T-helper 1 cell treated with Interleukin-12 subunit alpha and Interleukin-12 subunit beta and Interleukin-4 antibody, amounts not matched to agents 30 ng/mL and 1 ng/mL, for 36 hours (primary cell): ENCODE measurements around the gene NMRK2. TPM values are rescaled to one million over a fixed set of nuclear protein-coding genes. Genes with fewer than 3 reads are reported as not detected.
"Not testable (repeated sequence)": the region's sequence is repeated elsewhere in the genome, so short reads cannot be mapped to it uniquely, and the experiment has no call there.

Experiments
- intact Hi-C: fragments of 100-400 bp; cut with micrococcal nuclease; formaldehyde crosslinking; loops from one replicate; pipeline ENCODE4 v1.15.1; 2024
- total RNA-seq: library from RNA; stranded (reverse); gene quantifications from 2 replicates; pipeline ENCODE4 v1.2.3, GENCODE V29; 2022

NMRK2 gene
- total RNA-seq, 1 donor from 2014 or later: not detected

GRCh38 chr19:3936506-3937442 is 3.9 kb downstream of the NMRK2 start:
- intact Hi-C loops: no loop called here

- intact Hi-C loops: not testable (repeated sequence)
Measured at GRCh38 chr19:3938300-3938950, 5.6 kb downstream of the NMRK2 start.

DNA sequence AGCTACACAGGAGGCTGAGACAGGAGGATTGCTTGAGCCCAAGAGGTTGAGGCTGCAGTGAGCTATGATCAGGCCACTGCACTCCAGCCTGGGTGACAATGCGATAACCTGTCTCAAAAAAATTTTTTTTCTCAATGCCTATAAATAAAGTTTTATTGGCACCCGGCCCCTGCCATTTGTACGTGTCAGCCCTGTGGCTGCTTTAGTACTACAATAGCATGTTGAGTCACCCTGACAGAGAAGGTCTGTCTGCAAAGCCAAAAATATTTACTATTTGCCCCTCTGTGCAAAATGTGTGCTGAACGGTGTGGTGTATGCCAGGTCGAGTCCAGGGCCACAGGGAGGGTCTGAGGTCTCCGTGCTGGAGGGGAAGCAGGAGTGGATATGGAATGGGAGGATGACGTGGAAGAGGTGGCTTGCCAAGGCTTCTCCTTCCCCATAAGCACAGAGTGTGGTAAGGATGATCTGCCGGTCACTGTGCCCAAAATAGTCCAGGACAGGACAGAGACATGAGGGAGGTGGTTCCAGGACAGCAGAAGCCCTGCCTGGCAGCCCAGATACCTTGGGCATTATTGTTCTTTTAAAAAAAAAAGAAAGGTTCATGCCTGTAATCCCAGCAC is 10.0 kb downstream of the NMRK2 start:
- intact Hi-C loops: no loop called here

- intact Hi-C loops: no loop called here
Measured at GRCh38 chr19:3944018-3944721, 11.3 kb downstream of the NMRK2 start.

DNA sequence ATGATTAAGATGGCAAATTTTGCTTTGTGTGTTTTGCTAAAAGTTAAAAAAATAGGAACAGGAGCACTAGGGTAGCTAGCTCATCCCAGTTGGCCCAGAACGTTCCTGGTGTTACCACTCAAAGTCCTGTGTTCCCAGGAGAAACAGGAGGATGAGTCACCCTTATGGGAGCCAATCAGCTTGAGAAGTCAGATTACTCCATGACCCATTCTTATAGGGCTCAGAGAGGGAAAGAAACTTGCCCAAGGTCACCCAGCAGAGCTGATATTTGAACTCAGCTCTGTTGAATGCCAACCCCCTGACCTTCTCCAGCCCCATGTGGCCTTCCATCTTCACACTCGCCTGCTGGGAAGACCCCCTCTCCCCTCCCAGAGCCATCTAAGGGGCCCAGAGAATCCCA is 13.0 kb downstream of the NMRK2 start:
- intact Hi-C loops: no loop called here

DNA sequence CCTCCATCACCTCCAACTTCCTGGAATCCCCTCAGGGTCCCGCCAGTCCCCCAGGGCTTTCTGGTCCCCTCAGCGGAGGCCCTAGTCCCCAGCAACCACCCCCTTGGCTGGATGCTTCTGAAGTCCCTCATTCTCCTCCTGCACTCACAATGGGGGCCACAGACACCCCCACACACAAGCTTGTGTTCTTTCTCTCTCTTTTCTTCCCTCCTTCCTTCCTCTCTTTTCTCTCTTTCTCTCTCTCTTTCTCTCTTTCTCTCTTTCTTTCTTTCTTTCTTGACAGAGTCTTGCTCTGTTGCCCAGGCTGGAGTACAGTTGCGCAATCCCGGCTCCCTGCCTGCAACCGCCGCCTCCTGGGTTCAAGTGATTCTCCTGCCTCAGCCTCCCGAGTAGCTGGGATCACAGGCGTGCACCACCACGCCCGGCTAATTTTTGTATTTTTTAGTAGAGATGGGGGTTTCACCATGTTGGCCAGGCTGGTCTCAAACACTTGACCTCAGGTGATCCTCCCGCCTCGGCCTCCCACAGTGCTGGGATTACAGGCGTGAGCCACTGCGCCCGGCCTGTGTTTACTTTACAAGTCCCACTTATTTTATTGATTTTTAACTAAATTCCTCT is 14.6 kb downstream of the NMRK2 start:
- intact Hi-C loops: not testable (repeated sequence)

DNA sequence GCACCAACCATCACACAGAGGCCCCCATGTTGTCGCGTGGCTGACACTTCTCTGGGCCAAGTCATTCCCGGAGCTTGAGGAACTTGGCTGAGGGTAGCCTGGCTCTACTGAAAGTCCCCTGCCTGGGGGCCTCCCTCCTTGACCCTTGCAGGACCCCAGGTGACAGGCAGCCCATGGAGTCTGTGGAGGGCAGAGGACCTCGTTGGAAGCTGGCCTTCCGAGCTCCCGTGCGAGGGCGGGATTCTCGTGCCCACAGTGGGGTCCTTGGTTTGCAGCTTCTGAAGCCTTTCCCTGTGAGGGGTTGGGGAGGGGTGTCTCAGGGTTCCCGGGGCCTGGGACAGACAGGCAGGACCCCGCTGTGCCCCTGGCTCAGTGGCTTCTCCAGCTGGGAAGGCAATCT is 16.4 kb downstream of the NMRK2 start:
- intact Hi-C loops: no loop called here

- intact Hi-C loops: no loop called here
Measured at GRCh38 chr19:3949997-3950859, 17.4 kb downstream of the NMRK2 start.

GRCh38 chr19:3950871-3951861 is 18.3 kb downstream of the NMRK2 start:
- intact Hi-C loops: no loop called here

DNA sequence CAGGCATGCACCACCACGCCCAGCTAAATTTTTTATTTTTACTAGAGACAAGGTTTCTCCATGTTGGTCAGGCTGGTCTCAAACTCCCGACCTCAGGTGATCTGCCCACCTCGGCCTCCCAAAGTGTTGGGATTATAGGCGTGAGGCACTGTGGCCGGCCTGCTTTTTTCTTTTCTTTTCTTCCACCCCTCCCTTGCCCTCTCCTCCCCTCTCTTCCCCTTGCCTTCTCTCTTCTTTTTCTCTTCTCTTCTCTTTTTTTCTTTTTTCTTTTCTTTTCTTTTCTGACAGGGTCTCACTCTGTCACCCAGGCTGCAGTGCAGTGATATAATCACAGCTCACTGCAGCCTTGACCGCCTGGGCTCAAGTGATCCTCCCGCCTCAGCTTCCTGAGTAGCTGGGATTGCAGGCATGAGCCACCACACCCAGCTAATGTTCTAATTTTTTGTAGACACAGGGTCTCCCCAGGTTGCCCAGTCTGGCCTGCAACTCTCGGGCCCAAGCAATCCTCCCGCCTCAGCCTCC is 19.9 kb downstream of the NMRK2 start:
- intact Hi-C loops: not testable (repeated sequence)

GRCh38 chr19:3954107-3954506 is 21.2 kb downstream of the NMRK2 start:
- intact Hi-C loops: no loop called here

DNA sequence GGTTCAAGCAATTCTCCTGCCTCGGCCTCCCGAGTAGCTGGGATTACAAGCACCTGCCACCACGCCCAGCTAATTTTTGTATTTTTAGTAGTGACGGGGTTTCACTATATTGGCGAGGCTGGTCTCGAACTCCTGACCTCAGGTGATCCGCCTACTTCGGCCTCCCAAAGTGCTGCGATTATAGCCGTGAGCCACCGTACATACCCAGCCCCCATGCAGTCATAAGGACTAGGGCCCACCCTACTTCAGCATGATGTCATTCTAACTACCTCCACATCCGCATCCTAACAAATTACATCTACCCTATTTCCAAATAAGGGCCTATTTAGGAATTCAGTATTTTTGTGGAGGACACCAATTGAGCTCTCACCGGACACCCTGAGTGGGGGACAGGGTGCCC is 22.4 kb downstream of the NMRK2 start:
- intact Hi-C loops: not testable (repeated sequence)

DNA sequence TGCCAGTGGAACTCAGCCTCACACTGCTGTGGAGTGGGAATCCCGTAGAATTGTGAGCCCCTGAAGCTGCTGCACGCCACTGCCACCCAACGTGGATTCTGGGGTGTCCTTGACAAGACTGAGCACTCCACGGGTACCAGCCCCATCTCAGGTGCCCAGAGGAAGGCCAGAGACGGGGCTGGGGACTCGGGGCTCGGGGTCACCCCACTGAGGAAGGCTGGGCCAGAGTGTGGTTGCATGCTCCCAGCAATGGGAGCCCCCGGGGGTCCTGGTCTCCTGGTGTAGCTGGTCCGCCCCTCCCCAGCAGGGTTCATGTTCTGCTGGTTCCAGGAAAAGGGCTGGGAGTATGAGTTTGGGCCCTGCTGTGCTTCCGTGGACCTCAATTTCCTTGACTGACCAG is 22.8 kb downstream of the NMRK2 start:
- intact Hi-C loops: no loop called here

- intact Hi-C loops: no loop called here
Measured at GRCh38 chr19:3958836-3959765, 26.2 kb downstream of the NMRK2 start.

GRCh38 chr19:3959766-3960131 is 26.9 kb downstream of the NMRK2 start:
- intact Hi-C loops: no loop called here

- intact Hi-C loops: no loop called here
Measured at GRCh38 chr19:3961007-3961406, 28.1 kb downstream of the NMRK2 start.

- intact Hi-C loops: no loop called here
Measured at GRCh38 chr19:3963458-3964255, 30.8 kb downstream of the NMRK2 start.
